Subcutaneous adipose tissue (tissue), 4 donors: Measurements from ENCODE around the gene CXorf38. TPM values are rescaled to one million over a fixed set of nuclear protein-coding genes. Genes with fewer than 3 reads are reported as not detected.

Source experiments
- CTCF ChIP-seq: fragments of 450-650 bp; IDR thresholded peaks from one replicate; pipeline ENCODE4 v1.5.1; 2016; ENCODE audit warnings: low read depth, mild to moderate bottlenecking, control low read depth, antibody characterized with exemption, moderate library complexity
- total RNA-seq, 4 donors: library from RNA; depleted of rRNA; stranded (reverse); fragments of >200 nt; gene quantifications; one replicate each; pipeline ENCODE4 v1.1.0, GENCODE V29; 2016

Gene CXorf38
- total RNA-seq, 4 donors from 2014 or later, result 13.7 to 28.4 (median 23.6) TPM

- no peak for TF ChIP-seq CTCF
Observed at GRCh38 chrX:40651620-40652223, 4.4 kb upstream of the CXorf38 start.

DNA sequence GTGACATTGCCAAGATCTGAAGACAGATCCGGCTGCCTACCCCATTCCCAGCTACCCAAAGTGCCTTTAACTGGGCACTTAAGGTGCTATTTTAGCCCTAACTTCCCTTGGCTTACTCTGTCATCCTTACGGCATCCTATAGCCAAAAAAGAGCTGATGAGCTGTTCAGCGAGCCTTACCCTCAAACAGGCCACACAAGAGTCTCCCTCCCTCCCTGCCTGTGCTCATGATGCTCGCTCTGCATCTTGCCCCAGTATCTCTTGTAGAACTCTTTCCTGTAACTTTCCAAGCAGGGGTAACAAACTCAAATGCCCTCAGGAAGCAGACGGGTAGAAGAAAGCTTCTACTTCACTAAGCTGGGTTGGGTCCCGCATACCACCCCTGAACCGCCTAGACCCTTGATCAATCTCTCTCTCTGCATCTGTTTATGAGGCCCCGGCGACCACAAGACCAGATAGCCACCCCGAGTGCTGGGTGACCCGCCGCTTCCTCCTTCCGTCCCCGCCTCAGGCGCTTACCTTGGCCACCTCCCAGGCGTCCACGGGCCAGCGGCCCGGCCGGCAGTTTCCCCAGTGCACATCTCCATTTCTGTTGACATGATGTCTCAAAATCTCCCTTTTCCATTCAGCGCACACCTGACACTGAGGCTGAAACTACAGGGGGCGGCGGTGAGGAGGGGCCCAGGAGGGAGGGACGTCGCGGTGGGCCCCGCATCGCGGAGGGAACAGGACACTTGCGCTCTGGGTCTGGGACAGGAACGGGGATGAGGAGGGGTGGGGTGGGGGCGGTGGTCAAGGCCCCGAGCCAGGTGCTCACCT lies 663 bp downstream of the CXorf38 start:
- TF ChIP-seq CTCF, result no peak

- TF ChIP-seq CTCF, result no peak
Observed at GRCh38 chrX:40644821-40645358, 2.5 kb downstream of the CXorf38 start.

GRCh38 chrX:40644176-40644575 lies 3.2 kb downstream of the CXorf38 start:
- TF ChIP-seq CTCF, result no peak

DNA sequence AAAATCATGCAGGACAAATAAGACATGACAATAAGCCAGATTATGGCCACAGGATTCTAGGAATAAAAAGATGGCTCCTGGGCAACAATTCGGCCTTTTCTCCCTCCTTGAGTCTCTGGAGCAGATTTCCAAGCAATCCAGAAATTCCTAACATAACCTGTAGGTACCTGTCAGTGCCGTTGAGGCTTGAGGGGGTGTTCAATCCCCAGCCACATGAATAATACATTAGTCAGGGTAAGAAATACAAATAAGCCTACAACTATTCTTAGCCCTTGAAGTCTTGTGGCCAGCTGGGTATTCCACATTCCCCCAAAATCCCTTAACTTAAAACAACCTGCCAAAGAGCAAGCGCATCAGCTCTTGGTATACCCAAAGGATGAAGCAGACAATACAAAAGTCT lies 9.7 kb downstream of the CXorf38 start:
- TF ChIP-seq CTCF, result no peak

GRCh38 chrX:40632199-40632598 lies 15.2 kb downstream of the CXorf38 start:
- no peak for TF ChIP-seq CTCF

- TF ChIP-seq CTCF, result no peak
Observed at GRCh38 chrX:40628506-40628905, 18.9 kb downstream of the CXorf38 start.
